ENCODE data around the gene METTL25B. TPM values are rescaled to one million over a fixed set of nuclear protein-coding genes. Genes with fewer than 3 reads are reported as not detected.

The METTL25B gene
- total and polyA plus RNA-seq, 2 experiments from 2014 or later = 19.5 to 25.4 TPM

DNA sequence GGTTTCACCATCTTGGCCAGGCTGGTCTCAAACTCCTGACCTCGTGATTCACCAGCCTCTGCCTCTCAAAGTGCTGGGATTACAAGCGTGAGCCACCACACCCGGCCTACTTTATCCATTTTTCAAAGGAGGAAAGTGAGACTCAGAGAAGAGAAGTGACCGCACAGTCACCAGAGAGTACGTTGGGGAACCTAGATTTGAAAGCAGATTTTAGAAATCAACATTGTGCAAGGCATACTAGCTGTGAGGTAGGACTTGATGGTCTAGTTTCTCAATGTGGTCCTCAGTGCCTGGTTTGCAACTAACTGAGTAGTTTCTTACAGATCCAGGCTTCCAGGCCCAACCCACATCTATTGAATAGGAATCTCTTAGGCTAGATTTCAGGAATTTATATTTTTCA, 37.4 kb downstream of the METTL25B start:
- H3K27me3 ChIP-seq = no peaks in the 10 kb centered on the region
- peaks cover 15% of the 10 kb centered on the region for H3K4me1 ChIP-seq (ENCODE audit: low read depth)
- no peaks in the 10 kb centered on the region for H3K36me3 ChIP-seq
- TF ChIP-seq CTCF (IDR thresholded peaks at IDR 0.05; ENCODE audit: low read depth, low read length) = no peak
- no peak for DNase-seq (ENCODE audit: low read depth in 1 of 2, low spot score in 1 of 2)
- H3K4me3 ChIP-seq = peak overlapping the region; percentile 53
- peak overlapping the region; percentile 48 for H3K27ac ChIP-seq
- H3K9me3 ChIP-seq (ENCODE audit: low read depth) = no peaks in the 10 kb centered on the region

DNA sequence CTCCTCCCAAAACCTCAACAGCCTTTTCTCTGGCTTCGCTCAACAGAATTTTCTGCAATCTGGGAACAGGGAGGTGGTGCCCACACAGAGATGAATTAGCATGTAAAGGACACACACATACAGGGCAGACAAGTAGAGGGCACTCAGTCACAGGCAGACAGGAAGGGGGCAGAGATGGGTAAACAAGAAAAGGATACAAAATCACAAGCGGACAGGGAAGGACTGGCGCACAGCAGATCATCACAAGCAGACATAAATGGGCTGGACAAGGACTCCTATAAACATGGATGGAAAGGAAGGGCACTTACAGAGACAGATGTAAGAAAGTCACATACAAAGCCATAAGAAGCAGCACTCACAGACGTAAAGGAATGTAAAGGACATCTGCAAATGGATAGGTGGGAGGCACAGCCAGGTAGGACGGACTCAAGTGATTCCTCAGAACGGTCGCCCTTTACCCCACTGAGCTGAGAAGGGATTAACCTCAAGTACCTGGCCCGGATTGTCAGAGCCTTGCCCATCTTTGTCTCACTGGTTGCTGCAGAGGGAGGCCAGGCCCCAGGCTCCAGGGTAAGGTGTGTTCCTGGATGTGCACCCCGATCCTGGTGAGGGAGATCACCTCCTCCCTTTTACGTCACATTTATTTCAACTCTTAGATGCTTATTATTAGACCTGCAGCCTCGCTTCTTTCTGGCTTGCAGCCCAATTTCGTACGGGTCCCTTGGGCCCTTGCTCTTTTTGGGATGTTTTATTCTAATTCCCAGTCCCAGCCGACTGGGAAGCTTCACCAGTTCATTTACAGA, 38.2 kb downstream of the METTL25B start:
- H3K4me3 ChIP-seq = peak overlapping the region; percentile 53
- no peak for TF ChIP-seq CTCF (IDR thresholded peaks at IDR 0.05; ENCODE audit: low read depth, low read length)
- no peak for DNase-seq (ENCODE audit: low read depth in 1 of 2, low spot score in 1 of 2)
- no peaks in the 10 kb centered on the region for H3K27me3 ChIP-seq
- H3K36me3 ChIP-seq = no peaks in the 10 kb centered on the region
- no peaks in the 10 kb centered on the region for H3K9me3 ChIP-seq (ENCODE audit: low read depth)
- H3K4me1 ChIP-seq (ENCODE audit: low read depth) = peaks cover 23% of the 10 kb centered on the region
- peak overlapping the region; percentile 48 for H3K27ac ChIP-seq

DNA sequence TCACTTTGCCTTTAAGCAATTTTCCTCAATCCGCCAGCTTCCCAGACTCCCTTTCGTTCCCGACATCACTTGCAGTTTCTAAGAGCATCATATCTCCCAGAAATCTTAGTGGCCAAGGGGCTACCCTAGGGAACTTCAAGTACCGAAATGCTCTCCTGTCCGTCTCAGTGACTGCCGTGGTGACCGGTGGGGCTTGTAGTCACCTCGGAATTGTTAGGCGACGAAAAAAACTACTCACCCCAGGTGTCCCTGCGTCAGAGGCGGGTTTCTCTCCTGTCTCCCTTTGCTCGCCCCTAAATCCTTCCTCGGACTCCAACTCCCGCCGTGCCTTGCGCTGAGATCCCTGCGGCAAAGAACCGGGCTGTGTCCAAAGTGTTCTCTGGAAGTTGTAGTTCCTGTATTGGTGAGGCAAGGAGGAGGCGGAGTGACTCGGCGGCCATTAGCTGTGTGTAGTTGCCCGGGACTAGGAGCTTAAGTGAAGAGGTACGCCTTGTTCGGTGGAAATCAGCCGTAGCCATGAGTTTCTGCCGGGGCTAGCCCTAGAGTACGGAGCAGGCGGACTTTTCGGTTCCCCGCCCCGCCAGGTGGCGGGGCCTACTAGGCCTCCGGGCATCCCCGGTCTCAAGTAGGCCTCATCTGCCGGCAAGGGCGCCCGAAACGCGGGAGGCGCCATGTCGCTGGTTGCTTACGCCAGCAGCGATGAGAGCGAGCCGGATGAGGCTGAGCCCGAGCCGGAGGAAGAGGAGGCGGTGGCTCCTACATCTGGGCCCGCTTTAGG, 39.0 kb downstream of the METTL25B start, which contains the start of gene PRCC:
Gene PRCC, plus strand, starts transcription at position 435 of the 778 bp plus-strand sequence. Its CDS starts 237 bp downstream, at position 672.
- Histone ChIP-seq H3K9me3 (ENCODE audit: low read depth) (no peaks in the 10 kb centered on the region), H3K4me3 (peak within 1 kb of the TSS; percentile 83), H3K27ac (peak within 1 kb of the TSS; percentile 88), H3K36me3 (no peaks in the 10 kb centered on the region), H3K4me1 (ENCODE audit: low read depth) (peaks cover 31% of the 10 kb centered on the region), H3K27me3 (no peaks in the 10 kb centered on the region)
- peak; percentile 99 to 100 for DNase-seq (ENCODE audit: low read depth in 1 of 2, low spot score in 1 of 2)
- no peak for TF ChIP-seq CTCF (IDR thresholded peaks at IDR 0.05; ENCODE audit: low read depth, low read length)

DNA sequence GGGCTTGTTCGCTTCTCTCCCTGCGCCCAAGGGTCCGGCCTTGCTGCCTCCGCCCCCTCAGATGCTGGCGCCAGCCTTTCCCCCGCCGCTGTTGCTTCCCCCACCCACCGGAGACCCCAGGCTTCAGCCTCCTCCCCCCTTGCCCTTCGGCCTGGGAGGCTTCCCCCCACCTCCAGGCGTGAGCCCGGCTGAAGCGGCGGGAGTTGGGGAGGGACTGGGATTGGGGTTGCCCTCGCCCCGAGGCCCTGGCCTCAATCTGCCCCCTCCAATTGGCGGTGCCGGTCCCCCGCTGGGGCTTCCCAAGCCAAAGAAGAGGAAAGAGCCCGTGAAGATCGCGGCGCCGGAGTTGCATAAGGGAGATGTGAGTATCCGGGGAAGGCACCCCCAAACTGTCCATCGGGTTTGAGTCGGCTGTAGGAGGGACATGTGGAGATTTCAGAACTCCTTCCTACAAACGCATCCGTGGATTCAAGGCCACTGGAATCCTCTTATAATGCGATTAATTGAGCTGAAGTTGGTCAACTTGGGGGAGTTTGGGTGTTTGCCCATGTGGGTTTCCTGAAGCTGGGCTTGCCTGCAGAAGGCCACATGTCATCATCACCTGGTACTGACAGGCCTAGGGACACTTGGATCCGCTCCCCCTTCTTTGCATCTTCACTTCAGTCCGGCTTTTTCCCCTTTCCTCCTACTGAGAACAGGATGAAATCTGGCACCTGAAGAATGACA, 39.8 kb downstream of the METTL25B start:
- Histone ChIP-seq H3K4me3 (peak overlapping the region; percentile 83), H3K36me3 (no peaks in the 10 kb centered on the region), H3K9me3 (ENCODE audit: low read depth) (no peaks in the 10 kb centered on the region), H3K4me1 (ENCODE audit: low read depth) (peaks cover 38% of the 10 kb centered on the region), H3K27ac (peak overlapping the region; percentile 88), H3K27me3 (no peaks in the 10 kb centered on the region)
- DNase-seq (ENCODE audit: low read depth in 1 of 2, low spot score in 1 of 2) = peak in 1 of 2 donors; percentile 31
- no peak for TF ChIP-seq CTCF (IDR thresholded peaks at IDR 0.05; ENCODE audit: low read depth, low read length)

DNA sequence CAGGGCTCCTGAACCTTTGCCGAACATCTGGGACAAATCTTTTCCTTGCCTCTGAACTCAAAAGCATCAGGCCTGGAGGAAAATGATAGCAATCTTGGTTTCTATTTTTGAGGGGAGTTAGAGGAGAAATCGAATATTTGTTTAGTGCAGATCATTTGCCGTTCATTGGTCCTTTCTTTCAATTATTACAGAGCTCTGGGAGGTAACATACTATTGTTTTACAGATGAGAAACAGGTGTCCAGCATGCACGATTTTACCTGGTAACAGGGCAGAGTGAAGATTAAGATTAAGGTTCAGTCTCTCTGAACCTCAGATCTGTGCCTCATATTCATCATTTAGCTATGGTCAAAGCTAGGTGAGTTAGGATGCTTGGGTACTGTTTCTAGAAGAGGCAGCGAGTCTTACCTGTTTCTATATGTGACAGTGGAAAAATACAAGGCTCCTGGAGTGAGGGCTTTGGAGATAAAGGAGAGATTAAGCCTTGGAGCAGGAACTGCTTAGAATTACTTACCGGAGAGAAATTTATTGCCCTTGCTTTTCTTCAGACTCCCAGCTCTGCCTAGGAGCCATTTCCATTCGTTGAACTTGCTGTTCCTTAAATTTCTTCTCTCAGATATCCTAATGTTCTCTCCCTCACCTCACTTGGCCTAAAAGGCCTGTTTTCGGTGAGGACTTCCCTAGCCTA, 40.5 kb downstream of the METTL25B start:
- no peak for DNase-seq (ENCODE audit: low read depth in 1 of 2, low spot score in 1 of 2)
- Histone ChIP-seq H3K36me3 (no peaks in the 10 kb centered on the region), H3K27me3 (no peaks in the 10 kb centered on the region), H3K4me1 (ENCODE audit: low read depth) (peaks cover 44% of the 10 kb centered on the region), H3K4me3 (peak overlapping the region; percentile 83), H3K27ac (peak overlapping the region; percentile 88), H3K9me3 (ENCODE audit: low read depth) (no peaks in the 10 kb centered on the region)
- TF ChIP-seq CTCF (IDR thresholded peaks at IDR 0.05; ENCODE audit: low read depth, low read length) = no peak

Data from cardiac muscle cell (in vitro differentiated cells and primary cell).